Fibroblast of villous mesenchyme (primary cell): ENCODE measurements around the gene HCFC2. TPM values are rescaled to one million over a fixed set of nuclear protein-coding genes. Genes with fewer than 3 reads are reported as not detected.

Source experiments
- DNase-seq: peaks from one replicate; pipeline ENCODE4 v3.0.0-alpha.2; 2010; ENCODE audit warnings: low read depth
- H3K4me3 ChIP-seq: 2 replicates; pipeline ENCODE4 v1.5.1; 2011; ENCODE audit warnings: low read depth, mild to moderate bottlenecking, low read length
- total RNA-seq: library from RNA; depleted of rRNA; stranded (reverse); fragments of >200 nt; gene quantifications from 2 replicates; pipeline ENCODE4 v1.2.3, GENCODE V29; 2012
- TF ChIP-seq, protein P1 (sequence below): IDR thresholded peaks from 2 replicates; pipeline ENCODE4 v1.5.1; 2012; ENCODE audit warnings: low read depth, mild to moderate bottlenecking, low read length; ENCODE audit not compliant: insufficient read depth

The HCFC2 gene
- total RNA-seq, 1 donor = 38.0 TPM

DNA sequence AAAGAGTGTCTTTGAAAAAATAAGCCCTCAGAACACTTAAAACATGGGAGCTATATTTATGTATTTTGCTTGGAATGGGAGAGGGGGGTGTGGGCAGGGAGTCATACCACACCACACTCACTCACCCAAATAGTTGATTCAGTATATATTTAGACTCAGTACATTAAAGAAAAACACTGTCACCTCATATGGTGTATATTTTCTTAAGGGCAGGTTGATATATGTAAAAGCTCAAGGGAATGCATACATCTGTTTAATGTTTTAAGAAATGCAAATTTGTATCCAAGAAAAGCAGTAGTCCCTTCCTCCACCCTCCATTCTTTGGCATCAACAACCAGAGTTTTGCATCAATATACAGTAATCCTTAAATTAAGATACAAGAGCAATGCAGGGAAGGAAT is 72.2 kb downstream of the HCFC2 start:
- DNase-seq = no peak
- peak overlapping the region; percentile 84 for H3K4me3 ChIP-seq
- TF ChIP-seq, protein P1, sequence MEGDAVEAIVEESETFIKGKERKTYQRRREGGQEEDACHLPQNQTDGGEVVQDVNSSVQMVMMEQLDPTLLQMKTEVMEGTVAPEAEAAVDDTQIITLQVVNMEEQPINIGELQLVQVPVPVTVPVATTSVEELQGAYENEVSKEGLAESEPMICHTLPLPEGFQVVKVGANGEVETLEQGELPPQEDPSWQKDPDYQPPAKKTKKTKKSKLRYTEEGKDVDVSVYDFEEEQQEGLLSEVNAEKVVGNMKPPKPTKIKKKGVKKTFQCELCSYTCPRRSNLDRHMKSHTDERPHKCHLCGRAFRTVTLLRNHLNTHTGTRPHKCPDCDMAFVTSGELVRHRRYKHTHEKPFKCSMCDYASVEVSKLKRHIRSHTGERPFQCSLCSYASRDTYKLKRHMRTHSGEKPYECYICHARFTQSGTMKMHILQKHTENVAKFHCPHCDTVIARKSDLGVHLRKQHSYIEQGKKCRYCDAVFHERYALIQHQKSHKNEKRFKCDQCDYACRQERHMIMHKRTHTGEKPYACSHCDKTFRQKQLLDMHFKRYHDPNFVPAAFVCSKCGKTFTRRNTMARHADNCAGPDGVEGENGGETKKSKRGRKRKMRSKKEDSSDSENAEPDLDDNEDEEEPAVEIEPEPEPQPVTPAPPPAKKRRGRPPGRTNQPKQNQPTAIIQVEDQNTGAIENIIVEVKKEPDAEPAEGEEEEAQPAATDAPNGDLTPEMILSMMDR = no peak

DNA sequence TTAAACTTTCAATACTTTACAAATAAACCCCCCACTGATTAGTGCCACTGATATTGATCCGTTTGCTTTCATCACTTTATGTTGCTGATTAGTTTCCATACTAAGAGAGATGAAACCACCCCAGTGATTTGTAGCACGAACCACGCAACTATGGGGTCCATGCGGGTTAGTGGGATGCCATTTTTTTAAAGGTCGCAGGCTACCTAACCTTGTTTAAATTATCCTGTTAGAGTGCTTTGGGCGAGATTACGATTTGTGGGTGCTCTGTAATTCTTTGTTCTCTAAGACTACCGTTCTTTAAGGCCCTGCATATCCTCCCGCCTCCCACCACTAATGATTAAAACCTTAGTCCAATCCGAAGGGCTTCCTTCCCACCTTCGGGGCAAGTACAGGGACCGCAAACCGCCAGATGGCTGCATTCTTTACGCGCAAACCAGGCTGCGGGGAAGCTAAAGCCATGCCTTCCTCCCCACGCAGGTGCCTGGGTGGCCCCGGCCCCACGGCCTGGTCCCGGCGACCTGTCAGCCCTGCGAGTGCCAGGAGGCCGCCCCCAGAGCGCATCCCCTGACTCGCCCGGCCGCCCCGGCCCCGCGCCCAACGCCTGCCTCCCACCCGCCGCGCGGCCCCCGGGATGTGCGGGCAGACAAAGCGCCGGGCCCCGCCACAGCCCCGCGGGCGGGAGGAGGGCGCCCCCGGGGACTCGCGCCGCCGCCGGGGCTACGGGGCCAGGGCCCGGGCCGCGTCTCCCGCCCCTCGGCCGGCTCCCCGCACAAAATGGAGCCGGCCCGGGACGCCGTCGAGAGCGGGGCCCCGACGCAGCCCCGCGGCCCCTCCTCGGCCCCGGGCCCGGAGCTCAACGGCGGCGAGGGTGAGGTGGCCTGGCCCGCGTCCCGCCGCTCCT is 72.9 kb downstream of the HCFC2 start:
- TF ChIP-seq, protein P1 = no peak
- peak overlapping the region; percentile 84 for H3K4me3 ChIP-seq

DNA sequence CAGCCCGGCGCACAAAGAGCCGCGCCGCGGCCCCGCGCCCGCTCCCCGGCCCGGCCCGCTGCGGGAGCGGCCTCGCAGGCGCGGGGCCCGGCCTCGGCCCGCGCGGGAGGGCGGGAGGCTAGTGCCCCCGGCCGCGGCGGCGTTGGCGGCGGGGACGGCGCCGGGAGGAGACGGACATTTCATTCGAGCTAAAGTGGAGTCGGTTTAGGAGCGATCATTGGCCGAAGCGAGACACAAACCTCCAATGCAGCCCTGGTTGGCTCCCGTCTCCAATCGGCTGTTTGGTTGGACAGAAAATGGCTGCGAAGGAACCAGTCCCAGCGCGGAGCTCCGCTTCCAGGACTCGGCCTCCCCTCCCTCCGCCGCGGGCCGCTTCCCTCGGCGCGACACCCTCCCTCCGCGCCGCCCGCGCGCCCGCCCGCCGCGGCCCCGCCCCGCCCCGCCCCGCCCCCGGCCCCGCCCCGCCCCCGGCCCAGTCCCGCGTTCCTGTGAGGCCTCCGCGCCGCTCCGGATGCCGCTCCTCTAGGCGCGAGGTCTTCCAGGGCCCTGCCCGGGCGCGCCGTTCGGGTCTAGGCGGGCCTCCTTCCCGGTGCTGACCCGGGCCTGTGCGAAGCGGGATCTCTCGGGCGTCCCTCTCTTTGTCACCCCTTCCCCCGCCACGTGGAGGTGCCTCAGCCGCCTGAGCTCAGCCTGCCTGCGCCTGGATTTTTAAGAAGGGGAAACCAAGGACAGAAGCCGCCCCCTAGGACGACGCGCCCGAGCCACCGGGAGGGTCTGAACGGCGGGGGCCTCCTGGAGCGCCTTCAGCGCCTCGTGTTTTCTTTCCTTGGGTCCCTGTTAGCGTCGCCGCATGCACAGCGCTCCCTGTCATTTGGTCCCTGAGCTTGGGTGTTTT is 73.8 kb downstream of the HCFC2 start, which contains the start of gene NFYB:
Gene NFYB (minus strand): TSS at position 309 of the 895 bp plus-strand sequence. CDS start 2,757 bp downstream, outside the sequence.
- TF ChIP-seq, protein P1 = no peak
- H3K4me3 ChIP-seq = peak within 1 kb of the TSS; percentile 84
- peak; percentile 98 for DNase-seq

More for the DNA sequence above, 72.9 kb downstream of the HCFC2 start:
- peak; percentile 65 for DNase-seq

DNA sequence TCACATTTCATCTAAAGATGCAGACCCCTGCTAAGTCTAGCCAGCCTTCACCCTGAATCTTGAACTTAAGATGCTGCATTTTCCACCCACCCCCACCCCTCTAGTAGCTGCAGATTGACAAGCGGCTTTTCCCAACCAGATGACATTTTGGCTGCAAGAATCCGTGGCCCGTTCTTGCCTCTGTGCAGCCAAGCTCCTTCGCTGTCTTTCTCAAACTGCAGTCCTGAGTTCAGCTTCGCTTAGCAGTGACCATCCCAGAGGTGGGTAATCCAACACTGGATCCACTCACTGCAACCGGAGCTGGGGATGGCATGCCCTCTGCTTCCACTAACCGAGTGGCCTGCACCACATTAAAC is 74.4 kb downstream of the HCFC2 start:
- no peak for DNase-seq
- peak overlapping the region; percentile 37 for H3K4me3 ChIP-seq
- TF ChIP-seq, protein P1 = no peak

DNA sequence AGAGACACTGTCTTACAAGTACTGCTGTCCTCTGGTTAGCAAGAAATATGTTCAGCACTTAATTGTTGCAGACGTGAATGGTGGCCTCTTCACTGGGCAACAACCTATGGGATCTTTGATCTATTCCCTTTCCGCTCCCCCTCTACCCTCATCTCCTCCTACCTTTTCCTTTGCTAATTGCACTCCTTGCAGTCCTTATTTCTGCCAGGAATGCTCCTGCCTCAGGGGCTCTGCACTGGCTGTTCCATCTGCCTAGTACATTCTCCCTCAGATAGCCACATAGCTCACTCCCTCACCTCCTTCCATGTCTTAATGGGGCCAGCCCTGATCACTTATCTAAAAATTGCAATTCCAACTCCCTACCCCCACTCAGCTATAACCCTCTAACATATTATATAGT is 78.2 kb downstream of the HCFC2 start:
- TF ChIP-seq, protein P1 = no peak
- DNase-seq = no peak
- H3K4me3 ChIP-seq = no peak overlapping the region

DNA sequence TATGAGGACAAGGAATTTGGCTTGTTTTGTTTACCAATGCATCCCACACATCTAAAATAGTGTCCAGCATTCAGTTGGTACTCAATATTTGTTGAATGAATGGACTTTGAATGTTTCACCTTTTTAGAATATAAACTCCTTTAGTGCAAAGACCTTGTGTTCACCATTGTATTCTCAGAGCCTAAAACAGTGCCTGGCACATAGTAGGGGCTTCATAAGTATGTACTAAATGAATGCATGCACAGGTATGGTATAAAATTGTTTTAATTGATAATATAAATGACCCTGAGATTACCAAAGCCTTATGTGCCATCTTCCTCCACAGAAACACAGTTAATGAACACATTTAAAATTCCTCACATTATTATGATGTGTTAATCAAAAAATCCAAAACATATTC is 78.7 kb downstream of the HCFC2 start:
- DNase-seq = no peak
- TF ChIP-seq, protein P1 = no peak
- H3K4me3 ChIP-seq = no peak overlapping the region
